HG03097 (cell line): ENCODE measurements around the gene SLC6A7.

Source experiments
- ATAC-seq: cut with Tn5 transposase; IDR thresholded peaks from one replicate; pipeline ENCODE4 v1.9.1; 2021; ENCODE audit not compliant: unreplicated experiment, low FRiP score

Gene SLC6A7

GRCh38 chr5:150189728-150190502, at the start of gene SLC6A7:
TSS of gene SLC6A7 (plus strand) at chr5:150190062. CDS start at chr5:150190328, 266 bp downstream.
- no peak for ATAC-seq

DNA sequence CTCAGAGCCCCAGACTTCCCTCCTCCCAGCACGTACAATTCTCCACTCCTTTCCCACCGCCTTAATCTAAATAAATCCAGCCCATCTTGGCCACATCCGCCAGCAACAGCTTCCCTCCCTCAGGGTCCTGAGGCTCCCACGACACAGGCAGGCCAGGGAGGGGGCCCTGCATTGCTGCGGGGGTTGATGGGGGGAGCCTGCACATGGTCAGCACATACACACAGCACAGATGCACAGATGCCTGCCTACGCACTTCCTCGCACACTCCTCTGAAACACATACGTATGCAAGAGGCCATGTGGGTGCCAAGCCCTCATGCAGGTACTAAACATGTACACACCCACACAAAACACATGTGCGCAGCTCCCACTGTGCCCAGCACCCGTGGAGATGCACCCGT, 49.0 kb upstream of the SLC6A7 start:
- ATAC-seq = no peak

- ATAC-seq = no peak
Measured at GRCh38 chr5:150141544-150142184, 48.2 kb upstream of the SLC6A7 start.

DNA sequence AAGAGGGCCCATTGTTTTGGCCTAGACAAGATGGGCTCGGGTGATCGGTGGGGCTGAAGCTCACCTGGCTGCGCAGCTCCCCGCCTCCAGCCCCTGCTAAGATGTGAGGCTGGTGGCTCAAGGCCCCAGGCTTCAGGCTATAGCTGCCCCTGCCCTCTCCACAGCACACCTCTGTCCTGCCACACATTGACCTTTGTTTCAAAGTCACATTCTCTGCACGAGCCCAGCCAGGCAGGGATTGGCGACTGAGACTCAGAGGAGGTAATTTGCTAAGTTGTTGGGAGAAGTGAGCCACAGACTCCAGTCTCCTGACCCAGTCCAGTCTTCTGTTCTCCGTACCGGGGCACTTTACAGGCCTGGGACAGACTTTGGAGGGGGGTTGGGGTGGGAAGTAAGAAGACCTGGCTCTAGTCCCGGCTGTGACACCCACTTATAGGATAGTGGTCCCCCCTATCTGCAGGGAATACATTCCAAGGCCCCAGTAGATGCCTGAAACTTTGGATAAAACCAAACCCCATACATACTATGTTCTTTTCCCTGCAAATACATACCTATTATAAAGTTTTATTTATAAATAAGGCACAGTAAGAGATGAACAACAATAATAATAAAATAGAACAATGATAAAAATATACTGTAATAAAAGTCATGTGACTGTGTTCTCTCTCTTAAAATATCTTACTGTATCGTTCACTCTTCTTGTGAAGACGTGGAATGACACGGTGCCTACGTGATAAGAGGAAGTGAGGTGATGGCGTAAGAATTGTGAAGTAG, 47.5 kb upstream of the SLC6A7 start:
- no peak for ATAC-seq

- no peak for ATAC-seq
Measured at GRCh38 chr5:150142959-150143349, 46.9 kb upstream of the SLC6A7 start.

- ATAC-seq = no peak
Measured at GRCh38 chr5:150143350-150144245, 46.3 kb upstream of the SLC6A7 start.

- ATAC-seq = no peak
Measured at GRCh38 chr5:150144246-150144801, 45.5 kb upstream of the SLC6A7 start.

GRCh38 chr5:150144879-150145278, 45.0 kb upstream of the SLC6A7 start:
- no peak for ATAC-seq

DNA sequence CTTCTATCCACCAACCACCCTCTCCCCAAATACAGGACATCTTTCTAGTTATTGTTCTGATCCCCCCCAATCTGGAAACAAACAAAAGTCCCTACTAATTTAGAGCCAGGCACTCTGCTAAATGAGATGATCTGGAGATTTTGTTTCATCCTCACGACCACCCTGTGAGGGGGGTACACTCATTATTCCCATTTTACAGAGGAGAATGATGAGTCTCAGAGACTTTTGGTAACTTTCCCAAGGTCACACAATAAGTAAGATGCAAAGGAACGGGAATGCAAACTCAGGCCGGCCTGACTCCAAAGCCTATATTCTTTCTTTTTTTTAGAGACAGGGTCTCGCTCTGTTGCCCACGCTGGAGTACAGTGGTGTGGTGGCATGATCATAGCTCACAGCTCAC, 43.6 kb upstream of the SLC6A7 start:
- no peak for ATAC-seq

GRCh38 chr5:150146862-150147601, 42.8 kb upstream of the SLC6A7 start:
- no peak for ATAC-seq

- ATAC-seq = no peak
Measured at GRCh38 chr5:150147670-150148069, 42.2 kb upstream of the SLC6A7 start.

GRCh38 chr5:150148117-150148927, 41.5 kb upstream of the SLC6A7 start:
- ATAC-seq = no peak

GRCh38 chr5:150149618-150150017, 40.2 kb upstream of the SLC6A7 start:
- ATAC-seq = no peak

GRCh38 chr5:150152636-150153462, 37.0 kb upstream of the SLC6A7 start:
- ATAC-seq = no peak

- ATAC-seq = no peak
Measured at GRCh38 chr5:150153483-150153882, 36.4 kb upstream of the SLC6A7 start.

DNA sequence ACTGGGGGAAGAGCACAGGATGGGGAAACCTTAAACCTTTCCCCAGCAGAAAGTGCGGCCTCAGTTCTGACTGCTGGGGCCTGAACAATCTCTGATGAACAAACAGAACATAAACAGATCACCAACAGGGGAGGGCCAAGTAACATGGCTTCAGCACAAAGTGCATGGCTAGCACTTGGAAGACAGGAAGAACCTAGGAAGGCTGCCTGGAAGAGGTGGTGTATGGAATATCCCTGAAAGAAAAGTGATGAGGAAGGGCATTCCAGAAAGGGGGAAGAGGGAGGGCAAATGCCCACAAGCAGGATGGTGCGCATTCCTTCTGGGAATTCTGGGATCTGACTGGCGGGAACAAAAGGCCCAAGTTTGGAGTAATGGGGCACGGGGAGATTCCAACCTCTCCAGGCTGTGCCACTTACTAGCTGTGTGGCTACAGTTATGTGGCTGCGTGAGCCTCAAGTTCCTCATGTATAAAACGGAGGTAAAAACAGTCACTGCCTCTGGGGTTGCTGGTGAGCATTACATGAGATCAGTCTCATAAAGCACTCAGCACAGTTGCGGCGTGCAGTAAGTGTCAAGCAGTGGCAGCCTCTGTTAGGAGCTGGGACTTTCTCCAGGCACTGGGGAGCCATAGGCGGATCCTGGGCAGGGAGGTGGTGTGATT, 35.8 kb upstream of the SLC6A7 start:
- no peak for ATAC-seq

- ATAC-seq = no peak
Measured at GRCh38 chr5:150154618-150155128, 35.2 kb upstream of the SLC6A7 start.
